ENCODE results near the gene STN1. TPM values are rescaled to one million over a fixed set of nuclear protein-coding genes. Genes with fewer than 3 reads are reported as not detected.

Gene STN1
- total and polyA plus RNA-seq, 7 donors, result 15.3 to 22.7 (median 18.3) TPM

- TF ChIP-seq CTCF (IDR thresholded peaks at IDR 0.05), result no peak
- ATAC-seq, result no peak
- Histone ChIP-seq H3K4me1 (peaks cover 18% of the 10 kb centered on the region), H3K27me3 (ENCODE audit: insufficient read depth in 3 of 3, low read length in 2 of 3) (no peaks in the 10 kb centered on the region), H3K27ac (no peak overlapping the region), H3K9me3 (no peaks in the 10 kb centered on the region), H3K36me3 (ENCODE audit: insufficient read depth in 1 of 2, low read depth in 1 of 2) (no peaks in the 10 kb centered on the region), H3K4me3 (no peak overlapping the region)
- intact Hi-C loops (cut with DNase I), result loop anchor here in 1 of 2 donors (2.0 kb wide), 1 partner anchor 44 kb away; no protein-coding TSS in a partner anchor
- DNase-seq, result no peak
- 94 to 97% (median 94%) methylated on average over 1 of the region's 1 CpG for WGBS, 3 donors
These were observed 3.3 kb upstream of the STN1 start for GRCh38 chr10:103921248-103921647.

GRCh38 chr10:103919648-103920025 lies 1.7 kb upstream of the STN1 start:
- WGBS, 3 donors, result 99 to 100% (median 100%) methylated on average over 1 of the region's 1 CpG
- DNase-seq, result no peak
- intact Hi-C loops (cut with DNase I), result loop anchor here in 1 of 2 donors (2.0 kb wide), 1 partner anchor 45 kb away; no protein-coding TSS in a partner anchor

GRCh38 chr10:103917302-103918052 lies 507 bp downstream of the STN1 start:
- DNase-seq (peak in 1 of 2 donors; percentile 45), ATAC-seq (peak; percentile 40 to 64 (median 50))
- Histone ChIP-seq H3K4me1 (peaks cover 26% of the 10 kb centered on the region), H3K27ac (peak overlapping the region; percentile 95), H3K4me3 (peak overlapping the region; percentile 79), H3K9me3 (no peaks in the 10 kb centered on the region), H3K27me3 (ENCODE audit: insufficient read depth in 3 of 3, low read length in 2 of 3) (no peaks in the 10 kb centered on the region), H3K36me3 (ENCODE audit: insufficient read depth in 1 of 2, low read depth in 1 of 2) (peaks cover 0 to 7% of the 10 kb centered on the region in 2 donors)
- intact Hi-C loops (cut with DNase I), result no loop called here
- no peak for TF ChIP-seq CTCF (IDR thresholded peaks at IDR 0.05)
- 2 to 3% (median 3%) methylated on average over 26 to 29 of the region's 29 CpGs for WGBS, 3 donors

More at GRCh38 chr10:103919648-103920025, 1.7 kb upstream of the STN1 start:
- H3K36me3 ChIP-seq (ENCODE audit: insufficient read depth in 1 of 2, low read depth in 1 of 2), result no peaks in the 10 kb centered on the region
- H3K27me3 ChIP-seq (ENCODE audit: insufficient read depth in 3 of 3, low read length in 2 of 3), result no peaks in the 10 kb centered on the region
- no peak for TF ChIP-seq CTCF (IDR thresholded peaks at IDR 0.05)
- peaks cover 26% of the 10 kb centered on the region for H3K4me1 ChIP-seq
- H3K9me3 ChIP-seq, result no peaks in the 10 kb centered on the region
- no peak overlapping the region for H3K4me3 ChIP-seq
- H3K27ac ChIP-seq, result no peak overlapping the region
- ATAC-seq, result no peak

GRCh38 chr10:103916876-103917275 lies 1.1 kb downstream of the STN1 start:
- 42 to 51% (median 43%) methylated on average over 2 of the region's 2 CpGs for WGBS, 3 donors
- H3K36me3 ChIP-seq (ENCODE audit: insufficient read depth in 1 of 2, low read depth in 1 of 2), result peaks cover 0 to 9% of the 10 kb centered on the region in 2 donors
- H3K4me1 ChIP-seq, result peaks cover 26% of the 10 kb centered on the region
- intact Hi-C loops (cut with DNase I), result no loop called here
- no peaks in the 10 kb centered on the region for H3K9me3 ChIP-seq
- H3K4me3 ChIP-seq, result peak overlapping the region; percentile 79
- H3K27me3 ChIP-seq (ENCODE audit: insufficient read depth in 3 of 3, low read length in 2 of 3), result no peaks in the 10 kb centered on the region
- ATAC-seq (no peak), DNase-seq (no peak)
- H3K27ac ChIP-seq, result peak overlapping the region; percentile 95
- no peak for TF ChIP-seq CTCF (IDR thresholded peaks at IDR 0.05)
